ENCODE data around the gene ST8SIA4. TPM values are rescaled to one million over a fixed set of nuclear protein-coding genes. Genes with fewer than 3 reads are reported as not detected.
A peak's percentile ranks its signal among the peaks of the same experiment; 100 is the strongest.

ST8SIA4 gene
- polyA plus RNA-seq, 3 donors, result 12.4 to 36.4 (median 30.7) TPM

- WGBS (ENCODE audit: insufficient coverage), result 0% methylated on average over 14 of the region's 14 CpGs
- H3K4me1 Mint-ChIP-seq, result peaks cover 44% of the 10 kb centered on the region
These were observed 543 bp downstream of the ST8SIA4 start for GRCh38 chr5:100902440-100903038.

GRCh38 chr5:100901821-100902341 is 1.2 kb downstream of the ST8SIA4 start:
- peak overlapping the region; percentile 89 for H3K9ac ChIP-seq (ENCODE audit: insufficient read depth, low read length, poor library complexity, severe bottlenecking)
- H2AFZ ChIP-seq (ENCODE audit: insufficient read depth, low read depth, low read length, poor library complexity, severe bottlenecking), result peak overlapping the region; percentile 0
- no peaks in the 10 kb centered on the region for H3K27me3 ChIP-seq (ENCODE audit: control insufficient read depth in 2 of 2, insufficient read depth in 2 of 2, low read length in 2 of 2)
- no peaks in the 10 kb centered on the region for H3K9me3 ChIP-seq (replicated peaks in 1 of 2; ENCODE audit: control insufficient read depth in 1 of 2, insufficient read depth in 1 of 2, low read length in 2 of 2)
- peaks cover 0 to 12% of the 10 kb centered on the region in 2 donors for H3K36me3 ChIP-seq (replicated peaks in 1 of 2; ENCODE audit: control insufficient read depth in 1 of 2, insufficient read depth in 2 of 2, low read length in 2 of 2)
- H3K79me2 ChIP-seq (ENCODE audit: insufficient read depth, low read length), result peaks cover 66% of the 10 kb centered on the region
- H3K4me1 ChIP-seq (ENCODE audit: control insufficient read depth in 1 of 2, insufficient read depth in 2 of 2, low read length in 2 of 2), result peaks cover 45 to 54% of the 10 kb centered on the region in 2 donors
- H3K27ac Mint-ChIP-seq, result peak overlapping the region; percentile 93 to 99 (median 99)
- H3K36me3 Mint-ChIP-seq, result peaks cover 10 to 17% of the 10 kb centered on the region in 2 donors
- H3K4me3 Mint-ChIP-seq, result peak overlapping the region; percentile 90 to 99
- H3K27ac ChIP-seq (ENCODE audit: low read depth in 1 of 2, low read length in 2 of 2), result peak overlapping the region; percentile 96 to 98
- no peak for TF ChIP-seq CTCF (IDR thresholded peaks at IDR 0.05)
- no CpG with 5 or more reads among the region's 9 CpGs for WGBS (ENCODE audit: insufficient coverage)
- intact Hi-C loops (cut with micrococcal nuclease), result loop anchor here (5.0 to 10.0 kb wide), 4 partner anchors 57 to 125 kb away; no protein-coding TSS in a partner anchor
- H4K20me1 ChIP-seq (ENCODE audit: insufficient read depth, low read length), result peaks cover 7% of the 10 kb centered on the region
- DNase-seq, result peak; percentile 87 to 93 (median 92)
- H3K9me3 Mint-ChIP-seq, result no peaks in the 10 kb centered on the region
- H3K27me3 Mint-ChIP-seq (ENCODE audit: low read depth in 3 of 3), result no peaks in the 10 kb centered on the region
- peak overlapping the region; percentile 95 for H3K4me2 ChIP-seq (replicated peaks; ENCODE audit: extremely low read depth, low read length, poor library complexity, severe bottlenecking)
- H3K4me1 Mint-ChIP-seq, result peaks cover 46% of the 10 kb centered on the region
- H3K4me3 ChIP-seq (replicated peaks in 1 of 3; ENCODE audit: low read depth in 2 of 3, low read length in 3 of 3), result peak overlapping the region; percentile 72 to 86 (median 84)

More at GRCh38 chr5:100902440-100903038, 543 bp downstream of the ST8SIA4 start:
- peaks cover 7% of the 10 kb centered on the region for H4K20me1 ChIP-seq (ENCODE audit: insufficient read depth, low read length)
- peaks cover 10 to 16% of the 10 kb centered on the region in 2 donors for H3K36me3 Mint-ChIP-seq
- no peaks in the 10 kb centered on the region for H3K27me3 Mint-ChIP-seq (ENCODE audit: low read depth in 3 of 3)
- peaks cover 59% of the 10 kb centered on the region for H3K79me2 ChIP-seq (ENCODE audit: insufficient read depth, low read length)
- peak overlapping the region; percentile 90 to 99 for H3K4me3 Mint-ChIP-seq
- H3K9me3 ChIP-seq (replicated peaks in 1 of 2; ENCODE audit: control insufficient read depth in 1 of 2, insufficient read depth in 1 of 2, low read length in 2 of 2), result no peaks in the 10 kb centered on the region
- H3K9me3 Mint-ChIP-seq, result no peaks in the 10 kb centered on the region
- intact Hi-C loops (cut with micrococcal nuclease), result loop anchor here (5.0 to 10.0 kb wide), 4 partner anchors 58 to 125 kb away; no protein-coding TSS in a partner anchor
- DNase-seq, result peak; percentile 51 to 76 (median 62)
- peak overlapping the region; percentile 96 to 98 for H3K27ac ChIP-seq (ENCODE audit: low read depth in 1 of 2, low read length in 2 of 2)
- peak overlapping the region; percentile 89 for H3K9ac ChIP-seq (ENCODE audit: insufficient read depth, low read length, poor library complexity, severe bottlenecking)
- peak overlapping the region; percentile 93 to 99 (median 99) for H3K27ac Mint-ChIP-seq
- H3K4me1 ChIP-seq (ENCODE audit: control insufficient read depth in 1 of 2, insufficient read depth in 2 of 2, low read length in 2 of 2), result peaks cover 41 to 48% of the 10 kb centered on the region in 2 donors
- H3K36me3 ChIP-seq (replicated peaks in 1 of 2; ENCODE audit: control insufficient read depth in 1 of 2, insufficient read depth in 2 of 2, low read length in 2 of 2), result peaks cover 0 to 6% of the 10 kb centered on the region in 2 donors
- H3K4me2 ChIP-seq (replicated peaks; ENCODE audit: extremely low read depth, low read length, poor library complexity, severe bottlenecking), result peak overlapping the region; percentile 95
- peak overlapping the region; percentile 82 for H2AFZ ChIP-seq (ENCODE audit: insufficient read depth, low read depth, low read length, poor library complexity, severe bottlenecking)
- peak overlapping the region; percentile 72 to 86 (median 84) for H3K4me3 ChIP-seq (replicated peaks in 1 of 3; ENCODE audit: low read depth in 2 of 3, low read length in 3 of 3)
- H3K27me3 ChIP-seq (ENCODE audit: control insufficient read depth in 2 of 2, insufficient read depth in 2 of 2, low read length in 2 of 2), result no peaks in the 10 kb centered on the region
- no peak for TF ChIP-seq CTCF (IDR thresholded peaks at IDR 0.05)
